GM12874 (cell line): Measurements from ENCODE around the gene SHROOM3.

Experiments used
- CTCF ChIP-seq: IDR thresholded peaks from 2 replicates; pipeline ENCODE4 v1.5.1; 2011; ENCODE audit warnings: low read depth, mild to moderate bottlenecking, control low read depth, low read length, moderate library complexity; ENCODE audit not compliant: insufficient read depth

Gene SHROOM3

GRCh38 chr4:76435528-76436319 is 695 bp downstream of the SHROOM3 start:
- TF ChIP-seq CTCF: no peak

- no peak for TF ChIP-seq CTCF
Measured at GRCh38 chr4:76439491-76439890, 4.5 kb downstream of the SHROOM3 start.

GRCh38 chr4:76441881-76442280 is 6.9 kb downstream of the SHROOM3 start:
- no peak for TF ChIP-seq CTCF

GRCh38 chr4:76442807-76443206 is 7.8 kb downstream of the SHROOM3 start:
- no peak for TF ChIP-seq CTCF

- no peak for TF ChIP-seq CTCF
Measured at GRCh38 chr4:76443376-76443775, 8.3 kb downstream of the SHROOM3 start.

- no peak for TF ChIP-seq CTCF
Measured at GRCh38 chr4:76445911-76446310, 10.9 kb downstream of the SHROOM3 start.

- TF ChIP-seq CTCF: no peak
Measured at GRCh38 chr4:76447393-76447851, 12.4 kb downstream of the SHROOM3 start.
